ENCODE measurements around the gene UBC. TPM values are rescaled to one million over a fixed set of nuclear protein-coding genes. Genes with fewer than 3 reads are reported as not detected.

The UBC gene
- total and polyA plus RNA-seq, 11 donors = 811 to 2,185 (median 1,239) TPM

GRCh38 chr12:124909831-124910560, 4.5 kb downstream of the UBC start:
- Histone ChIP-seq H3K27ac (peak overlapping the region in 6 of 12 donors; percentile 5 to 66 (median 40)), H3K4me1 (peaks cover 10 to 51% (median 33%) of the 10 kb centered on the region in 12 donors), H3K4me3 (peak overlapping the region in 7 of 12 donors; percentile 27 to 46 (median 36)), H3K9me3 (no peaks in the 10 kb centered on the region), H3K27me3 (no peaks in the 10 kb centered on the region), H3K36me3 (peaks cover 0 to 40% (median 28%) of the 10 kb centered on the region in 9 donors)
- intact Hi-C loops (cut with DNase I) = loop anchor here in 8 of 10 donors (5.0 to 10.0 kb wide), 8 partner anchors 32 to 878 kb away; partner anchors contain the start of gene SCARB1 (in 1 of the 8)
- no peak for TF ChIP-seq CTCF (IDR thresholded peaks at IDR 0.05)
- no peak for TF ChIP-seq POLR2A (IDR thresholded peaks at IDR 0.05)
- 62 to 66% (median 64%) methylated on average over 8 of the region's 8 CpGs for WGBS, 4 donors
- no peak for DNase-seq
- ATAC-seq = no peak

- intact Hi-C loops (cut with DNase I) = loop anchor here in 8 of 10 donors (2.0 to 10.0 kb wide), 9 partner anchors 32 to 874 kb away; partner anchors contain the start of gene SCARB1 (in 1 of the 8)
- no peaks in the 10 kb centered on the region for H3K9me3 ChIP-seq
- ATAC-seq (peak in 3 of 4 donors; percentile 45 to 66 (median 56)), DNase-seq (peak; percentile 73 to 87 (median 85))
- H3K4me3 ChIP-seq = no peak overlapping the region
- no peaks in the 10 kb centered on the region for H3K27me3 ChIP-seq
- TF ChIP-seq CTCF (IDR thresholded peaks at IDR 0.05) (peak; percentile 92 to 99 (median 97)), POLR2A (IDR thresholded peaks at IDR 0.05) (no peak)
- H3K36me3 ChIP-seq = peaks cover 0 to 20% (median 13%) of the 10 kb centered on the region in 9 donors
- 0 to 2% (median 1%) methylated on average over 2 of the region's 2 CpGs for WGBS, 4 donors
- H3K4me1 ChIP-seq = peaks cover 10 to 52% (median 37%) of the 10 kb centered on the region in 12 donors
- H3K27ac ChIP-seq = peak overlapping the region in 1 of 12 donors; percentile 37
Measured at GRCh38 chr12:124906606-124907261, 7.7 kb downstream of the UBC start.

GRCh38 chr12:124904306-124905098, 9.9 kb downstream of the UBC start:
- Histone ChIP-seq H3K4me1 (peaks cover 0 to 31% (median 16%) of the 10 kb centered on the region in 12 donors), H3K4me3 (peak overlapping the region in 4 of 12 donors; percentile 4 to 20 (median 14)), H3K27me3 (no peaks in the 10 kb centered on the region), H3K36me3 (no peaks in the 10 kb centered on the region), H3K9me3 (no peaks in the 10 kb centered on the region), H3K27ac (peak overlapping the region in 9 of 12 donors; percentile 18 to 71 (median 62))
- peak; percentile 95 to 97 (median 96) for ATAC-seq
- WGBS, 4 donors = 12 to 30% (median 17%) methylated on average over 12 to 15 of the region's 15 CpGs
- intact Hi-C loops (cut with DNase I) = loop anchor here in 8 of 10 donors (5.0 to 10.0 kb wide), 8 partner anchors 37 to 872 kb away; partner anchors contain the start of gene SCARB1 (in 1 of the 8)
- DNase-seq = peak; percentile 57 to 93 (median 88)
- TF ChIP-seq CTCF (IDR thresholded peaks at IDR 0.05) (no peak), POLR2A (IDR thresholded peaks at IDR 0.05) (no peak)
